Left ventricle myocardium inferior (tissue), 1 donor: ENCODE data around the gene AP3D1. TPM values are rescaled to one million over a fixed set of nuclear protein-coding genes. Genes with fewer than 3 reads are reported as not detected.
A peak's percentile ranks its signal among the peaks of the same experiment; 100 is the strongest.

Experiments
- DNase-seq: peaks from one replicate; pipeline ENCODE4 v3.0.0-alpha.2; 2020
- H3K27ac ChIP-seq: fragments of 200-600 bp; replicated peaks from 2 replicates; pipeline ENCODE4 v1.8.0; 2021
- H3K27me3 ChIP-seq: fragments of 200-600 bp; 2 replicates; pipeline ENCODE4 v1.8.0; 2021; ENCODE audit warnings: low read depth
- H3K36me3 ChIP-seq: fragments of 200-600 bp; 2 replicates; pipeline ENCODE4 v1.8.0; 2021
- H3K4me1 ChIP-seq: fragments of 200-600 bp; 2 replicates; pipeline ENCODE4 v1.8.0; 2021
- H3K4me3 ChIP-seq: fragments of 200-600 bp; 2 replicates; pipeline ENCODE4 v1.8.0; 2021; ENCODE audit warnings: mild to moderate bottlenecking, moderate library complexity
- H3K9me3 ChIP-seq: fragments of 200-600 bp; replicated peaks from 2 replicates; pipeline ENCODE4 v1.8.0; 2021
- CTCF ChIP-seq: fragments of 200-600 bp; IDR thresholded peaks from 2 replicates; pipeline ENCODE4 v1.8.0; 2021; ENCODE audit warnings: antibody characterized with exemption, mild to moderate bottlenecking, borderline replicate concordance
- intact Hi-C: fragments of 100-400 bp; cut with micrococcal nuclease; formaldehyde crosslinking; loops from one replicate; pipeline ENCODE4 v1.11.0; 2022
- total RNA-seq: library from RNA; stranded (reverse); fragmentation: NEBNext Ultra II Directional; extraction: Animal tissue kit (Norgen Biotek cat#: 25700); gene quantifications from one replicate; pipeline ENCODE4 v1.2.1, GENCODE V29; 2021
- donor health status: DM: no; HTN: yes; CAD: no; lungs with severe emphysema.

The AP3D1 gene
- total RNA-seq, 1 donor from 2014 or later = 75.4 TPM

DNA sequence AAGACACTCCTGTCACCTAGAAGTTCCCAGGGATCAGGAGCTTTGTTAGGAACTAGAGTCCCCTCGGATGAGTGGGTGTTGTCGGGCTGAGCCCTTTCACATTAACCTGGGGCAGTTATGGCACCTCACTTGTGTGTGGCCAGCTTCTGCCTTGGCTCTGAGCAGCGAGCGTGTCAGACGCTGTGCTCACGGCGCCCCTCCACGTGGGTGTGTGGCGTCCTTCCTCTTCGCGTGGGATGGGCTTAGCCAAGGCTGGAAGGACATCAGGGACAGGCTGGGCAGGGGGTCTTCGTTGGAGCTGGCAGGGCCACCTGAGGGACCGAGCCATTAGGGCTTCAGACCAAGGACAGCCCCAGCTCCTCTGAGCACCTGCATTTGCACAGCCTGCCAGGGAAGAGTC lies 35.8 kb upstream of the AP3D1 start:
- H3K27ac ChIP-seq = peak overlapping the region; percentile 85
- H3K9me3 ChIP-seq = no peaks in the 10 kb centered on the region
- no peak for DNase-seq
- H3K36me3 ChIP-seq = peaks cover 30% of the 10 kb centered on the region
- peaks cover 63% of the 10 kb centered on the region for H3K4me1 ChIP-seq
- no peak for TF ChIP-seq CTCF
- peak overlapping the region; percentile 42 for H3K4me3 ChIP-seq
- intact Hi-C loops = no loop called here
- H3K27me3 ChIP-seq = no peaks in the 10 kb centered on the region

- H3K27ac ChIP-seq = peak overlapping the region; percentile 85
- H3K27me3 ChIP-seq = no peaks in the 10 kb centered on the region
- peak; percentile 87 for DNase-seq
- peak overlapping the region; percentile 42 for H3K4me3 ChIP-seq
- H3K36me3 ChIP-seq = peaks cover 21% of the 10 kb centered on the region
- H3K9me3 ChIP-seq = no peaks in the 10 kb centered on the region
- H3K4me1 ChIP-seq = peaks cover 72% of the 10 kb centered on the region
- no peak for TF ChIP-seq CTCF
- intact Hi-C loops = no loop called here
Observed at GRCh38 chr19:2186071-2186846, 34.9 kb upstream of the AP3D1 start.

DNA sequence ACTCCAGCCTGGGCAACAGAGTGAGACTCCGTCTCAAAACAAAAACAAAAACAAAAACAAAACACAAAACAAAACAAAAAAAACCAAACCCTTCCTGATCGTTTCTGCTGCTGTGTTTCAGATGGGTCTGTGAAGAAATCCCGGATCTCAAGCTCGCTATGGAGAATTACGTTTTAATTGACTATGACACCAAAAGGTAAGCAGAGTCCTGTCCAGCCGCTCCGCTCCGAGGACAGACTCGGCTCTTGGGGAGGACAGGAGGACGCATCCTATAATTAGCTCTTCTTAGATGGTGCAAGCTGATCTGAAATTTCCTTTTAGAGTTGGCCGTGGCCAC lies 34.3 kb upstream of the AP3D1 start:
- Histone ChIP-seq H3K27ac (peak overlapping the region; percentile 85), H3K4me1 (peaks cover 76% of the 10 kb centered on the region), H3K27me3 (no peaks in the 10 kb centered on the region), H3K4me3 (peak overlapping the region; percentile 42), H3K36me3 (peaks cover 17% of the 10 kb centered on the region), H3K9me3 (no peaks in the 10 kb centered on the region)
- intact Hi-C loops = no loop called here
- DNase-seq = no peak
- TF ChIP-seq CTCF = no peak

GRCh38 chr19:2184422-2184975 lies 33.1 kb upstream of the AP3D1 start:
- Histone ChIP-seq H3K4me1 (peaks cover 79% of the 10 kb centered on the region), H3K4me3 (no peak overlapping the region), H3K27ac (peak overlapping the region; percentile 85), H3K36me3 (peaks cover 12% of the 10 kb centered on the region), H3K9me3 (no peaks in the 10 kb centered on the region), H3K27me3 (no peaks in the 10 kb centered on the region)
- TF ChIP-seq CTCF = no peak
- intact Hi-C loops = no loop called here
- DNase-seq = no peak

- H3K36me3 ChIP-seq = peaks cover 7% of the 10 kb centered on the region
- H3K27me3 ChIP-seq = no peaks in the 10 kb centered on the region
- intact Hi-C loops = no loop called here
- no peak for DNase-seq
- no peak overlapping the region for H3K4me3 ChIP-seq
- no peak overlapping the region for H3K27ac ChIP-seq
- no peak for TF ChIP-seq CTCF
- H3K9me3 ChIP-seq = no peaks in the 10 kb centered on the region
- peaks cover 59% of the 10 kb centered on the region for H3K4me1 ChIP-seq
Observed at GRCh38 chr19:2181633-2181997, 30.2 kb upstream of the AP3D1 start.
